HG03469 (cell line): ENCODE results near the gene METTL15.
A peak's percentile ranks its signal among the peaks of the same experiment; 100 is the strongest.
"Not testable (repeated sequence)": the region's sequence is repeated elsewhere in the genome, so short reads cannot be mapped to it uniquely, and the experiment has no call there.

Source experiments
- ATAC-seq: cut with Tn5 transposase; IDR thresholded peaks from one replicate; pipeline ENCODE4 v1.9.1; 2021; ENCODE audit warnings: mild to moderate bottlenecking, moderate library complexity, moderate number of reproducible peaks; ENCODE audit not compliant: unreplicated experiment

Gene METTL15

DNA sequence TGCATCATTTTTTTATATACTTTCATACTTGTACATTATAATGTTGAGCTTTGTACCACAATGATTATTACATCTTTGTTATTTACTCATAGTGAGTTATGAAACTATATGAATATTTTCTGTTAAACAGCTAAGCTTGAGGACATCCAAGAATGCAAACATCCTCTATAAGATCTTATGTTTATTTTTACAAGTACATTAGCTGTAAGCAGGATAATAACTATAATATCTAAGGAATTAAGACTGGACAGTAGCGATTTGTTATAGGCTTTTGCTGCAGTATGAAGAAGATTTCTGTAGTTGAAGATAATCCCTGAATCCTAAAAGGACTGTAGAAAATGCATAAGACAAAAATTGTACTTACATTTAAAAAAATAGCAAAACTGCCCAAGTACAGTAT lies 176.0 kb downstream of the METTL15 start:
- no peak for ATAC-seq

DNA sequence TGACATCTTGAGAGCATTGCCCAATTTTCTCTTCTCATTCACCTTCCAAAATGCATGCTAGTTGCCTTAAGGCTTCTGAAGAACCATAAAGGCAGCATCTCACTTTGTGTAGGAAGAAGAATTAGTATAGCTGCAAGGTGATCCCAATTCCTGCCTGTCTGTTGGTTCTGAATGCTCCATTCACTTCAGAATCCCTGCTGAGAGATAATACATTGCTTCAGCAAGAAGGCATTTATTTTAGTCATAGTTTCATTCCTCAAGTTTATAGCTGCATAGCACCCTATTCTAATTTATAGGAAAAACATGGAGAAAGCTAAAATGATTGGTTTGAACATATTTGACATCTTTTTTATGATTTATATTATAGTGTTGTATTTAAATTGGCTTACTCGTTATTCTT lies 181.3 kb downstream of the METTL15 start:
- no peak for ATAC-seq

DNA sequence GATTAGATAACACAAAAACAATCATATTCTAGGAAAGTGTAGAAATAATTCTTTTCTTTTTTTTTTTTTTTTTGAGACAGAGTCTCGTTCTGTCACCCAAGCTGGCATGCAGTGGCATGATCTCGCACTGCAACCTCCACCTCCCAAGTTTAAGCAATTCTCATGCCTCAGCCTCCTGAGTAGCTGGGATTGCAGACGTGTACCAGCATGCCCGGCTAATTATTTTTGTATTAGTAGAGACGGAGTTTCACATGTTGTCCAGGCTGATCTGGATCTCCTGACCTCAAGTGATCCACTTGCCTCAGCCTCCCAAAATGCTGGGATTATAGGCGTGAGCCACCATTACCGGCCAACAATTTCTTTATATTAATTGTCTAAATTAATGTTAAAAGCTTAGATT lies 182.8 kb downstream of the METTL15 start:
- not testable (repeated sequence) for ATAC-seq

GRCh38 chr11:28296426-28296825 lies 188.2 kb downstream of the METTL15 start:
- peak; percentile 90 for ATAC-seq

GRCh38 chr11:28298209-28298608 lies 190.0 kb downstream of the METTL15 start:
- ATAC-seq = no peak

DNA sequence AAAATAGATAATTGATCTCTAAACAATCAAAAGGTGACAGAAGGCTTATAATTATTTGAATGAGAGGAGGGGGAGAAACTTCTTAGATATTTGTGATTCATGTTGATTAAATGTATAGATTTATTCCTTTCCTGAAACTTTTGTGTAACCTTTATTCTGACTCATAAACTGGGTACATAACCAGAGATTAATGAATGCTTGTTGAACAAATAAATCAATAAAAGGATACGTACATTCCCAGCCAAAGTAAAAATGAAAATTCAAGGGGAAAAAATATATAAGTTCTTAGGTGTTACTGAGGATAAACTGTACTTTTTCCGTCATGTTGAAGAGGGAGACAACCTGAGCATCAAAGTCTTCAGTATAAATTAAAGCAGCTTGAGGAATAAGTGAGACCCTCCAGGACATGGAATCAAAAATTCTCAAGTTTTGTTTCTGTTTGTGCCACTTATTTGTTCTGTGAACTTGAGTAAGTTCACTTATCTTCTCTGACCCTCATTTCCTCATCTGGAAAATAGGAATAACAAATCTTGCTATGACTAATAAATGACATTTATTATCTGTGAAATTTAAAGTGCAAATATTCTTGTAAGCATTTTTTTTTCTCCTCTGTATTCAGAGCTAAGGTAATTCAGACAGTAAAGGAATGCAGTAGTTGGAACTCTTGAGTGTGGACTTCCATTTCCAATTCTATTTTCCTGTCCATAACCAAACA lies 195.4 kb downstream of the METTL15 start:
- ATAC-seq = no peak

- ATAC-seq = no peak
Measured at GRCh38 chr11:28315440-28315839, 207.3 kb downstream of the METTL15 start.

DNA sequence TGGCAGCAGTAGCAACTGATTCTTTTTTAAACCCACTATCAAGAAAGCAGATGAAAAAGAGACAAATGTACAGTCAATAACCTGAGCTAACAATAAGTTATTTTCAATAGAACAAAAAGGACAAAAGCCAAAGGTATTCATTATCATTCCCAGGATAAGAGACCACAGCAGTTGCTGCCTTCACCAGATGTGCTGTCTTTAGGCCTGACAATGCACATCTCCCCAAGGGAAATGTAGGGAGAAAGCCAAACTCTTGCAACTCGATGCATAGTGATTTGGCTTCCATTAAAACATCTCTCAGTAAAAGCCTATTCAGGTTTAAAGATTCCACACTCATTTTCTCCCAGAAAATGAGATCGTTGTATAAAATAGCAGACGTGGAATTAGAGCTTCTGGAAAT lies 210.7 kb downstream of the METTL15 start:
- no peak for ATAC-seq

- no peak for ATAC-seq
Measured at GRCh38 chr11:28323621-28324020, 215.4 kb downstream of the METTL15 start.

GRCh38 chr11:28332393-28332792 lies 224.2 kb downstream of the METTL15 start:
- ATAC-seq = peak; percentile 63

- ATAC-seq = no peak
Measured at GRCh38 chr11:28337701-28338100, 229.5 kb downstream of the METTL15 start.

DNA sequence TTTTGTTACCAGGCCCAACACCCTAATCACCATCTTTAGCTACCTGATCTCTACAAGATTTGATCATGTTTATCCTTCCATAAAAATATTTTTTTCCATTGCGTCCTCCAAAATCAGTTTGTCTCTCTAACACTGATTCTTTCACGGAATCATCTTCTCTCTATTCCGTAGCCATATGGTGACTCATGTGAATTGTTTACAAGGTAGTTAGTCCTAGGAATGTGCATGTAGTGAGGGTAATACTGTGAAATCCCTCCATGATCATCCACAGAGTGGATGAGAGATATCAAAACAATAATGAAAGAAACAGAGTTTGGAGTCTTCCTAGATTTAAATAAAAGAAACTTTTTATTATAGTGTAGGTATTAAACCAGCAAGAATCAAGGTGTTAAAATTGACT lies 230.2 kb downstream of the METTL15 start:
- no peak for ATAC-seq

- no peak for ATAC-seq
Measured at GRCh38 chr11:28339488-28339887, 231.3 kb downstream of the METTL15 start.

DNA sequence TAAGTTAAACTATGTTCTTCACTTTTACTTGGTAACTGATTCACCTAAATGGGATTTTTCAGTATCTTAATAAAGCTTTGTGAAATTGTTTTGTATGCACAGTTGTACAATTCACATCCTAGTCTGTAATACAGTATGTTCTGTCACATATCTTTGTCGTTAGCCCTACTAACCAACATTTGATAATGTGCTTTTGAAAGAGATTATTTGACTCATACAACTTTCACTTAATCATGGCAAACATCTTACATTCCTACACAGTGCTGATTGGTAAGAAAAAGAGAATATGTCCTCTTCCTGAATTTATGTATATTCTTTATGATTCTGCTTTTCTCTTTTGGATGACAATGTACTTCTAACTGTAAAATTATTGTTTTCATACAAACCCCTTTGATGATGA lies 234.5 kb downstream of the METTL15 start:
- ATAC-seq = no peak

- no peak for ATAC-seq
Measured at GRCh38 chr11:28343304-28344233, 235.4 kb downstream of the METTL15 start.

DNA sequence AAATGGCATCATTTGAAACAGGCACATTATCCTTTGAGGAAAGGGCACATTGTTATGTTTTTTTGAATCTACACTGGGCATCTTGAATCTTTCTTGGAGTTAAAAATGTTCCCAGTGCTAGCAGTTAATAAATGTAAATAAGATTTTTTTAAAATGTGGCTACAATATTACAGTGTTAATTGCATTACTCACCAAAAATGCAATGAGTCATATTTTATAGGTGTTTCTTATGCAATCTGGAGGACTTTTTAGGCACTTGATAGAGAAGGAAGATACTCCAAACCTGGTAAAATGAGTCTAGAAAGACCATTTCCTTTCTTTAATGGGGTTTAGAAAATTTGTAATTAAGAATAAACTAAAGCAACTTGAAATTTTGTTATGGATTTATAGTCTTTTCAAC lies 238.0 kb downstream of the METTL15 start:
- ATAC-seq = no peak

DNA sequence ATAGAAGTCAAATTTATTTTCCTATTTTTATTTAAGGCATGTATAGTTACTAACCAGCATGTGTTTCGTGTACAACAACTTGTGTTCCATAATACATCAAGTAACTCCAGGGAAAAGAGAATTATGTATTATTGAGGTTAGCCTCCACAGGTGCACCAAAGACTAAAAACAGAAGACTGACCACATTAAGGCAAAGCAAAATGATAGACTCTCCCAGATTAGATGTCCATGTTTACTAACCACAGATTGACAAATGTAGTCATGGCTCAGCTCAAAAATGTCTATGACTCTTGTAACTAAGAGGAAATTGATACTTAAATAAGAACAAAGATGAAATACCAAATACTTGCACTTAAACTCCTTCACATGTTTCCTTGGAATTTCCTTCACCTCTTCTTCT lies 238.5 kb downstream of the METTL15 start:
- no peak for ATAC-seq

- no peak for ATAC-seq
Measured at GRCh38 chr11:28347371-28347770, 239.2 kb downstream of the METTL15 start.

- ATAC-seq = no peak
Measured at GRCh38 chr11:28350216-28350615, 242.0 kb downstream of the METTL15 start.

- no peak for ATAC-seq
Measured at GRCh38 chr11:28353991-28354390, 245.8 kb downstream of the METTL15 start.

DNA sequence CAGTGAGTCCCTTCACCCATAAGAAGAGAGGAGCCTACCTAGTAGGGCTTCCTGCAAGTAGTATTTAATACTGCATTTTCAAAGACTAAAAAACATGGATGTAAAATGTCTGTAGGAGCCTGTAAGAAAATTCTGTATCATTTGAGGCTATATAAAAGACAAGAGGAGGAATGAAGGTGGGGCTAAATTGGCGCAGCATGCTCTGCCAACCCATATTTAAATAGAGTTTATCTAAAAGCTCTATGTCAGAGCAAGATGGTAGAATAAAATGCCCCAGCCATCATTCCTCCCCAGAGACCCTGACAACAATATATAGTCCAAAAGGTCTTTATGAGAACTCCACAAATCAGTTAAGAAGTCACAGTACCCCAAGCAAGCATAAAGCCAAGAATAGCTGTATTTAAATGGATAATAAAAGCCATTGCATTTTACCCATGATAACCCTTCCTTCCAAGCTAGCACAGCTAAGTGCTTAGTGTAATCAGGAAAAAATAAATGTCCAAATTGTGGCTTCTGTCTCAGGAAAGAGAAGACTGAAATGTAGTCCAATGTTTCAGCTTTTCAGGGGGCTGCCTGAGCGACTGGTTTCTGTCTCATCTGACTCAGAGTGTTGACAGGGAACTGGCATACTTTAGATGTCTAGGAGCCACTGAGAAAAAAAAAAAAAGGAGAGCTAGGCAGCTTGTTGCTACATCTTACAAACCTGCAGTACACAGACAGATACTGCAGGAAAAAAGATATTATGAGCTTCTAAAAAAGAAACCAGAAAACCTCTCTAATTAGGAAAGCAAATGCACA lies 258.6 kb downstream of the METTL15 start:
- ATAC-seq = no peak
